Activated CD4-positive, alpha-beta T cell treated with anti-CD3 and anti-CD28 coated beads, Interleukin-2, amount 50 U/mL, for 1 hour (primary cell): Measurements from ENCODE around the gene NLRX1.
"Not testable (repeated sequence)": the region's sequence is repeated elsewhere in the genome, so short reads cannot be mapped to it uniquely, and the experiment has no call there.

ENCODE experiments used
- DNase-seq: peaks from one replicate; pipeline ENCODE4 v3.0.0-alpha.2; 2020

Gene NLRX1

DNA sequence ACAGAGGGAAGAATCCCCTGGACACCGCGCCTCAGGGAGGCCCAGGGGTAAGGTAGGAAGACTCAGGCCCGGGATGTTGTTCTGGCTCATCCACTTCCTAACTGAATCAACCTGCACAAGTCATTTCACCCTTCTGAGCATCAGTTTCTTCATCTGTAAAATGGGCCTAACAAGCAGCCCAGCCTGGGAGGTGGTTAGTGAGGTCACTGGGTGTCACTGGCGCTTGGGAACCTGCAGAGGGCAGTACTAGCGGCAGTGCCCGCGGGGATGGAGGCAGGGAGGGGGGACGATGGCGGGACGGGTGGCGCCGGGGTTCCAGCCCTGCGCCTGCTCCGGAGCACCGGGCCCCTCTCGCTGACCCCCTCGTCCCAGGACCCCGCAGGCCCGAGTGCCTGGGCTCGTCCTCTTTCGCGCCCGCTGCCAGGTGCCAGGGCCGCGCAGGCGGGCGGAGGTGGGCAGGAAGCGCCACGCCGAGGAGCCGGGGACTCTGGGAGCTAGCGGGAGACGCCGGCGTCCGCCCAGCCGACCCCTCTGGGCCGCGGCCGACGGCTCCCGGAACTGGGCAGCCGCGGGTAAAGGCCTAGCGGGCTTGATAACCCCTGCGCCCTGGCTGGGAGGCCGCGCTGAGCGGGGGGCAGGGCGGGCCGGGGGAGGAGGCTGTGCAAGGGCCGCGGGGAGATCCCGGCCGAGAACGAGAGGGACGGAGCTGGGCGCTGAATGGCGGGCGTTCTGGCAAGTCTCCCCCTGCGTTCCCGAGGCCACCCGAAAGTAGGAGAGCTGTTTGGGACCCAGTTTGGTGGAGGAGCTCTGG is at the start of gene NLRX1:
NLRX1 (plus strand) TSS at position 255 of the 811 bp plus-strand sequence. CDS start 2,679 bp downstream, outside the sequence.
- DNase-seq, result peak; percentile 80

- no peak for DNase-seq
Measured at GRCh38 chr11:119118946-119119345, 49.6 kb upstream of the NLRX1 start.

DNA sequence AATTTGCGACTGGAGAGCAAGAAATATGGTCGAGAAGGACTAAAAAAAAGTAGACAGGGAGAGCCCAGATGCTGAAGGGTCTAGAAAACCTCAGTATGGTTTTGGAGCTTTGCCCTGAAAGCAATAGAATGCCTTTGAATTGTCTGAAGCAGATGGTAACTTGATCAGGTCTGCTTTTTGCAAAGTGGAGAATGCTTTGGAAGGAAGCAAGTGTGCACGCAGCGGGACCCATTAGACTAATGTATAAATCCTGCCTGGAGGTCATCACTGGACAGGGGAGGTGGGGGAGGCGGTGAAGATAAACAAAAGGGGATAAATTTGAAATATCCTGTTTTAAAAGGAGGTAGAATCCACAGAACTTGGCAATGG is 47.9 kb upstream of the NLRX1 start:
- DNase-seq, result no peak

DNA sequence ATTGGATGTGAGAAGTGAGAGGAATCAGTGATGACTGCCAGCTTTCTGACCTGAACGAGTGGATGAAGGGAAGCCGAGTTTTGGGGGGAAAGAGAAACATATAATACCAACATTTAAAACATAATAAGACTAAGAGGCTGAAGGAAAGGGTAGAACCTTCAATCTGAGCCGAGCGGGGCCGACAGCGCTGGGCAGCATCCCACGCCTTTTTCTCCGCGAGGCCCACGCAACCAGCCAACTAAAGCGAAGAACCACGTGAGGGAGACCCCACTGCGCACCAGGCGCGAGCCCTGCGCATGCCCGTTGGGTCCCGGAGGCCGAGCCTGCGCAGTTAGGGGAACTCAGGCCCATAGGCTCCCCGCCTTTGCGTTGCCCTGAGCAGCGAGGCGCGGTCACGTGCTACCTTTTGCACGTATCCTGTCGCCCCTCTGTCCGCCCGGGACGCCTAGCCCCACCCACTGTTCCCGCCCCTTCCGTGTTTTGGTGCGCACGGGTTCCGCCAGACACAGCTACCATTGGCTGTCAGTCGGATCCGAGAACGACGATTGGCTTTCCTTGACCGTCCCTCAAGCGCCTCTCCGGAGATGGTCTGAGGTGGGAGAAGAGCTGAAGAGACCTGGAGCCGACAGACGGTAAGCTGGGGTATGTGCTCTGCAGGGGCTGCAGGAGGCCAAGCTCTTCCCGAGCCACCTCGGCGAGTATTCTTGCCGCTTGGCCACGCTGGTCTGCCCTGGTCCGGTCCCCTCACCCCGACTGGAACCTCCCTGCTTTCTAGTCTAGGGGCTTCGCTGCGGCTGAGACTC is 47.3 kb upstream of the NLRX1 start, which contains the start of gene HINFP:
HINFP (plus strand) TSS at position 573 of the 803 bp plus-strand sequence. CDS start 5,365 bp downstream, outside the sequence.
- peak; percentile 100 for DNase-seq

GRCh38 chr11:119121811-119122124 is 46.8 kb upstream of the NLRX1 start:
- DNase-seq, result no peak

DNA sequence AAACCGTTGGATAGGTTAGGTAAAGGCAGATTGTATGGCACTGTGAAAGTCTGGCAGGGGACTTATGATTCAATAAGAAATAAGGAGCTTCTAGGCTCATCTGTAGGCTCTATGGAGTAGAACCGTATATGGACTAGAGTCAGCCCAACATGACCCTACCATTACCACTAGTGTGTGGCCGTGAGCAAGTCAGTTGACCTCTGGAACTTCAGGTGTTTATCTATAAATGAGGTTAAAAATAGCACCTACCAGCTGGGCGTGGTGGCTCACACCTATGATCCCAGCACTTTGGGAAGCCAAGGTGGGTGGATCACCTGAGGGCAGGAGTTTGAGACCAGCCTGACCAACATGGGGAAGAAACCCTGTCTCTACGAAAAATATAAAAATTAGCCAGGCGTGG is 42.7 kb upstream of the NLRX1 start:
- no peak for DNase-seq

DNA sequence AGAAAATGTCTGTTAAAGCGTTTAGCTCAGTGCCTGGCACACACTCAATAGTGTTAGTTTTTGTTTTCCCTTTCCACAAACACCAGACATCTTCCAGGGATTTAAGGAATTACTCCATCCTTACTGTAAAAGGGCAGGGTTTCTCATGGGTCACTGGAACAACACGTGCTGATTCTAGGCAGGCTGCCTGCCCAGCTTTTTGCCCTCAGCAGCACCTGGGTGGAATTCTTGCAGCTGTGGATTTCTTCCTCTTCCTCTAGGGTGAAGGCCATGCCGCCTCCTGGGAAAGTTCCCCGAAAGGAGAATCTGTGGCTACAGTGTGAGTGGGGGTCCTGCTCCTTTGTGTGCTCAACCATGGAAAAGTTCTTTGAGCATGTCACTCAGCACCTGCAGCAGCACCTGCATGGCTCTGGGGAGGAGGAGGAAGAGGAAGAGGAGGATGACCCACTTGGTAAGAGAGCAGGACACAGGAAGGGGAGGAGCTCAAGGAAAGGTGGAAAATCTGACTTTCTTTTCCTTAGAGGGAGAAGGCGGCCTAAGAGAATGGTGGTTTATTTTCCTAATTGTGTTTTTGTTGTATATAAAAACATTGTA is 41.8 kb upstream of the NLRX1 start:
- DNase-seq, result no peak

- DNase-seq, result no peak
Measured at GRCh38 chr11:119130662-119131061, 37.9 kb upstream of the NLRX1 start.

- no peak for DNase-seq
Measured at GRCh38 chr11:119134389-119134978, 34.0 kb upstream of the NLRX1 start.

GRCh38 chr11:119139276-119139675 is 29.2 kb upstream of the NLRX1 start:
- DNase-seq, result not testable (repeated sequence)

DNA sequence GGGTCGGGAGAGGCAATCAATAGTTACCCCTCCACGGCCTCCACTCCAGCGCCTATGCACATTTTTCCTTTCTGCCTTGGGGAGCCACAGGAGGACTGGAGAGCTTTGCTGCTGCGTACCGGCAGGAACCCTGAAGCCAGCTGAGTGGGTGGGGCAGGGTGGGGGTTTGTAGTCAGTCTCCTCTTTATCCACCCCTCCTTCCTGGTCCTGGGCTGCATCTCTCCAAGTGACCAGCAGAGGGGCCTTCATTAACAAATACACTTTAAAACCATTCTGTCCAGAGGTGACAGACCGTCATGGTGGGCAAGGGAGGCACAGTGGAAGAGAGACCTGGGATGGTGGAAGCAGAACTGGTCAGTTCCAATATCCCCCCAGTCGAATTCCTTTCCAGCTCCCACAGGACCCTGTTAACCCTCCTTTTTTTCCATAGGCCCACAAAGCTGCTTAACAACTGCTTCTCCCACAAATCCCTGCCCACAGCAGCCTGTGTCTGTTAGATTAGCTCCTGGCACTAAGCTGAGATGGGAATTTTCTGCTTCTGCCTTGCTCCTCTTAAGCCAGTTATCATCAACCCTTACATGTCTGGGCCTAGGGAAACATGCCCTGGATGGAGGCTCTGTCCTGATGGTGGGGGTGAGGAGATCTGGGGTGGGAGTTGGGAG is 23.6 kb upstream of the NLRX1 start:
- no peak for DNase-seq

DNA sequence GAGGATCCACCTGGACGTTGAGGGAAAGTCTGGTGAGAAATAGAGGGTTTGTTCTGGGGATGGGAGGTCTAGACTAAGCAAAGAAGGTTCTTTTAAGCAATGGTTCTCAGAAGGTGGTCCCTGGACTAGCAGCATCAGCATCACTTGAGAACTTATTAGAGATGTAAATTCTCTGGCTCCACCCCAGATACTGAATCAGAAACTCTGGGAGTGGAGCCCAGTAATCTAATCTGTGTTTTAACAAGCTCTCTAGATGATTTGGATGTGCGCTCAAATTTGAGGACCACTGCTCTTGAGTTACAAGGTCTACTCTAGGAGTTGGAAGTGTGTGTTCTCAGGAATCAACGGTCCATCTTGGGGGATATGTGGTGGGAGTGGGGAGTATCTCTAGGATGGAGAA is 23.0 kb upstream of the NLRX1 start:
- no peak for DNase-seq

GRCh38 chr11:119147604-119148333 is 20.8 kb upstream of the NLRX1 start:
- DNase-seq, result no peak

DNA sequence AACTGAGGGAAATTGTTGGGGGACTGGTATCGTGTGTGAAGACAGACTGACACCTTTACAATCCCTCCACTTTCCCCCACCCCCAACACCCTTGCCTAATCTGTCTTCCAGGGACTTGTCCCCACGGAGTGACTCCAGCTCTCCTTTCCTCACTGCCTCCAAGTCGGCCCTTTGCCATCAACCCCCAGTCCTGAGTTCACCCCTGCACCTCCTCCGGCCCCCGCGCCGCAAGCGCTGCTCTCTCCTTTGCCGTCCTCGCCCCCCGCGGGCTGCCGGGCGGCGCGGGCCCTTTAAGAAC is 19.9 kb upstream of the NLRX1 start:
- DNase-seq, result no peak

GRCh38 chr11:119149018-119149785 is 19.3 kb upstream of the NLRX1 start, which contains the start of gene ABCG4:
TSS of gene ABCG4 (plus strand) at chr11:119149052. CDS start at chr11:119149966, 914 bp downstream.
- peak; percentile 16 for DNase-seq

- no peak for DNase-seq
Measured at GRCh38 chr11:119149786-119150275, 18.7 kb upstream of the NLRX1 start.

DNA sequence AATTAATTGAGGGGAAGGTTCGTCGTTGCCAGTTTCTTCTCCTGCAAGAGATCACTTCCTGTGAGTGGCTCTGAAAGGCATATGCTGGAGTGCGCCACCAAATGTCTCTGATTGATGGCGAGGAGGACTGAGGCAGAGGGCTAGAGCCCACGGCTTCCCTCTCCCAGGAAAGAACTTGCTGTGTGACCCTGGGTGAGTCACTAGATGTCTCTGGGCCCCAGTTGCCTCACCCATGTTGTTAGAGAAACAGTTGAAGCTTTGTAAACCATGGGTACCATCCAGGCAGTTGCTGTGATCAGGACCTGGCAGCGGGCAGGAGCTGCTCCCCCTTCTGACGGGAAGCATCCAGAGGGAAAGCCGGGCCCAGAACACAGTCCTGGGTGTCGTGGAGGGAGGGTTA is 16.5 kb upstream of the NLRX1 start:
- DNase-seq, result no peak

- DNase-seq, result no peak
Measured at GRCh38 chr11:119152604-119153003, 15.9 kb upstream of the NLRX1 start.

DNA sequence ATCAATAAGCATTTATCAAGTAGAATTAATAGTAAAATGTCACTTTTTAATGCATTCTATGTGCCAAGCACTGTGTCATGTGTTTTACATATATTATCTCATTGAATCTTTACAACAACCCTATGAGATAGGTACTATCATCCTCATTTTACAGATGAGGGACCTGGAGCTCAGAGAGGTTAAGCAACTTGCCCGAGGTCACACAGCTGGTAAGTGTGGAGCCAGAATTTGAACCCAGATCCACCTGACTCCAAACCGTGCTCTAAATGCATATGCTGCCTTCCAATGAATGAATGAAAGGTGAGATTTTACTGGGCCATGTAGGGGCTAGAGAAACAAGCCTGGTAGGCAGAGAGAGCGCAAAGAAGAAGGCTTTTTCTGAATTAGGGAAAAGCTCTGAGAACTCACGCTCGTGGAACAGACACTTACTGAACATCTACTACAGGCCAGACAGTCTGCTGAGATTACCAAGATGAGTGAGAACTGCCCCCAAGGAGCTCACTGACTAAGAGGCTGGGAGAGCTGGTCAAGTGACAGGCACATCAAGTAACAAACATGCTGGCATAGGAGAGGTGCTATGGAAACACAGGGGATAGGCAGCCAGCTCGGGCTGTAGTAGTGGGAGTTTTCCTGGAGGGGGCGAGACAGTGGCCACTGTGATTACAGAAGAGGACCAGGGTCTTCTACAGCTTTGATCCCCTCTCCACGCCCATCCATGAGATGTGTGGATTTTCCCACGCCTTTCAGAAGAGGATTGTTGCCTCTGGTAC is 15.3 kb upstream of the NLRX1 start:
- DNase-seq, result no peak

- DNase-seq, result no peak
Measured at GRCh38 chr11:119154178-119154577, 14.3 kb upstream of the NLRX1 start.
